ENCODE measurements around the gene CREB3L2. TPM values are rescaled to one million over a fixed set of nuclear protein-coding genes. Genes with fewer than 3 reads are reported as not detected.
"Not testable (repeated sequence)": the region's sequence is repeated elsewhere in the genome, so short reads cannot be mapped to it uniquely, and the experiment has no call there.

CREB3L2 gene
- polyA plus RNA-seq, 4 donors: 42.3 to 53.0 (median 49.4) TPM

DNA sequence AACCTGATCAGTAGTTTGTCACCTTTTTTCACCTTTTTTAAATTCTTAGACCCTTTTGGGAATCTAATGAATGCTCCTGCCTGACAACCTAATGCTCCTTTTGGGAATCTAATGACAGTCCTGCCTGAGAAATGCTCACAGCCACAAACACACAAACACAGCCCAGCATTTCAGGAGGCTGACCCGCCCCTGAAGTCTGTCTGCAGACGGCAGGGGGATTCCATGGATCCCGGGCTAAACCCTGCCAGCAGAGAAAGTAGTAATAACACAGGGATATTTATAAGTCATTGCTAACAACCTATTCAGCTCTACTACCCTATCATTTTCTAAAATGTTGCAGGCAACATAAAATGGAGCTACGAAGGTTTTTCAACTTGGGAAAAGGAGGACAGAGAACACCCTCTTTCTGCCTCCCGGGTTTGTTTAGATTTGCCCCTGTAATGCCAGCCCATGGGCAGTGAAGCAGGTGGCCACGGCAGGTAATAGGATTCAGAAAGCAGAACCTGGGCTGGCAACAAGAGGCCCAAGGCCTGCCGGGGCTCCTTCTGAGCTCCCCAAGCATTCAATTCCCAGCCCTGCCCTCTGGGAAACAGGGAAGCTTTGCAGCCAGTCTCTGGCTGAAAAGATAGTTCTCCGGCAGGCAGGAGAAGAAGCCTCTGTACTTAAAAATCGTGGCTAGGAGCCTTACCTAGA lies 65.2 kb downstream of the CREB3L2 start:
- no peak for DNase-seq (ENCODE audit: low read depth in 4 of 4, low spot score in 2 of 4)

DNA sequence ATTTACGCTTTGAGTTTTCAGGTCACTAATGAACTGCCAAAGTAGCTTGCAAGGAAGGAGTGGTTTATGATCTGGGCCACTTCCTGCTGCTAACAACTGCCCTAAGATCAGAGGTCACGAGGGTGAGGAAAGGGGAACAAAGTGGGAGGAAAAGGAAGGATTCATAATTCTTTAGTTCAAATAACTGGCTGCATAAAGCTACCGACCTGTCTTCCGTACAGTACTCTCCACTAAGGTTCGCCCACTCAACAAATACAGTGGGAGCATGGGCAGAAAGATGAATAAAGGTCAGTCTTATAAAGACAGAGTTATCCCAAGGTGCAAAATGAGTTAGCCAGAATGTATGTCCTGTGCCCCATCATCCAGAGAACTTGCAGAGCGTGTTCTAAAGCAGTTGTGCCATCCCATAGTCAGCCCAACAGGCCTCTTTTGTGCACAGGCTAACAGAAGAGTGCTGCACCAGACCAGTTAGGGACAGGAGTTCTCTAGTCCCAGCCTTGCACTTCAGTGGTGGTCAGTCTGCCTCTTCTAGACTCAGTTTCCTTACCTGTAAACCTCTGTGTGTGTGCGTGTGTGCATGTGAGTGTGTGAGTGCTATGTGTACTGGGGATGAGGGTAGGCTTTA lies 65.9 kb downstream of the CREB3L2 start:
- DNase-seq (ENCODE audit: low read depth in 4 of 4, low spot score in 2 of 4): no peak

DNA sequence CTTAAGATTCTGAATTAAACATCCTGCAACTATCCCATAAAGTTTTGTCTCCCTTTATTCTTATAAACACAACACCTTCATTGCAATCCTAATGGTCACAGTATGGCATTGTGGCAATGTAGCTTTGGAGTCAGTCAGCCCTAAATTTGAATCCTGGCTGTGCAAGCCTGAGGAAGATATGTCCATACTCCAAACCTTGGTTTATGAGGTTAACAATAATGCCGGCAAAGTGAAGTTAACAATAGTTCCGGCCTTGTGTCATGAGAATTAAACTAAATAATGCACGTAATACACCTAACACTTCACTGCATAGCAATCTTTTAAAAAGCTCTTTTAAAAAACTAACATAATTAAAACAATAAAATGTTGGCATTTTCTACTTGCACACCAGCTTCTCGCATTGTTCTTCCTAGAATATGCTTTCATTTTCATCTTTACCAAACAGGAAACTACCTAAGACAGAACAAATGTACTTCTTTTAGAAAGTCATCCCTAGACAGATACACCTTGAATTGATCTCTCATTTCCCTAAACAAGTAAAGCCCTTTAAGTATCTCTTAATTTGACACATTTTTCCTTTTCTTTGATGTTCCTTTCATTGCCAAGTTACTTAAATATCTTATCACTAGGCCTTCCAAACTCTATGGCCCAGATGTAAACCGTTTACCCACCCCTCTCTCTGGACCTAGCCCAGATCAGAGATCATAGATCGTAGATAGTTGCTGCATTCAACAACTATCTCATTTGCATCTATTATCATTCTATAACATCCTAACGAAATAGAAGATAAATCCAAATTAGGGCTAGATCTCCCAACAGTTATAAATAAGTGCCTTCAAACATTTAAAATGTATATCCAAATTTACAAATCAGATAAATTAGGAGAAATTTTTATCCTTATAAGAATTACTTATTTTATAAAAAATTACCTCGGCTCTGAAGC lies 66.7 kb downstream of the CREB3L2 start:
- DNase-seq (ENCODE audit: low read depth in 4 of 4, low spot score in 2 of 4): no peak

DNA sequence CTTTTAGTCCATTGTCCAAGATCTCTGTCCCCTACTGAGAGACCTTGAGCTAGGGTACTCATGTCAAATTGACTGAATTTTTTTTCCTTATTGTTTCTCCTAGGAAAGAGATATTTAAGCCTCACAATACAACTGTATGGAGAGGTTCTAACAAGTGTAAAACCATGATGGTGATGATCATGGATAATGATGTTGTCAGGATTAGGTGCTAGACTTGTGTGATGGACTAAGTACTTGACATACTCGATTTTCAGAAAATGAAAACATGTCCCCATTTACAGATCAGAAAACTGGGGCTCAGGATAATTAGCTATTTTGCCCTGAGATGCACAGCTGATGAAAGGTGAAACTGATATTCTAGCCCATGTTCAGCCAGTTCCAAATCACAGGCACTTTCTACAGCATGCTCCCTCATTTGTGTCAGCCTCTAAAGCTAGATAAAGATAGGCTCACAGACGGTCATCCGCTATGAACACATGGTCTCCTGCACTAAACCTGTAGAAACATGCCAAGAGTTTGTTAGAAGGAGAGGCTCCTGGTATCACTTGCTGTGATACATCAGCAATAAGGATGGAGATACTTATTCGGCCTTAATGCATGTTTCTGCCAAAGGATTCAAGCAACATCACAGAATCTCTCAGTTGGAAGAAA lies 67.6 kb downstream of the CREB3L2 start:
- DNase-seq (ENCODE audit: low read depth in 4 of 4, low spot score in 2 of 4): no peak

DNA sequence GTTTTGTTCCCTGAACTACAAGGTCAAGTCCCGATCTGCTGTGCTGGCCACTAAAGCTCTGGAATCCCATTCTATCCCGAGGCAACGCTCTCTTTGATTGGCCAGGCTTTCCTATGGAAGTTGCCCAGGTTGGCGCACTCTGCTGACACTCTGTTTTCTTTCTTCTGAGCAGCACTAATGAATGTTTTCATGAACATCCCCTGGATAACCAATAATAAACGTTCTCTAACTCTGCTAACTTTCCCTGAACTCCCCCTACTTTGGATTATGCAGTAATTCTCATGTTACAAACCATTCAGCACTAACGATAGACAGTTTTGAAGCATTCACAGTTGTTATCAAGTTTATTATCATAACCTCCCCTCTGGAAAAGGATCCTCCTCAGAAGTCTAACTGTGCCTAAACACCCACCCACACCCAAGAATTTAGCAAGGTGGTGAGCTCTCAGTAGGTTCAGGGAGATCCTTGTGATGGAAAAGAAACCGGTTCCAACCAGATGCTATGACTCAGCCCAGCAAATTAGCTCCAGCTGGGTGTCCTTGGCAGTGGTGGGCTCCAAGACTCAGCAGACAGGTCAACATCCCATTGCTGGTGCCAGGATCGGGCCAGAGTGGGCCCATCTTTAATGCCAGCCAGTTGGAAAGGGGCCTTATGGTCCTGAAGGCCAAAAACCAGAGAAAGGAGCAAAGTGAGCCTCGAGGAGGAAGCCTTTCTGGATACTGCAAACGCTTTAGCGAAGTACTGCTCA lies 68.4 kb downstream of the CREB3L2 start:
- DNase-seq (ENCODE audit: low read depth in 4 of 4, low spot score in 2 of 4): no peak

DNA sequence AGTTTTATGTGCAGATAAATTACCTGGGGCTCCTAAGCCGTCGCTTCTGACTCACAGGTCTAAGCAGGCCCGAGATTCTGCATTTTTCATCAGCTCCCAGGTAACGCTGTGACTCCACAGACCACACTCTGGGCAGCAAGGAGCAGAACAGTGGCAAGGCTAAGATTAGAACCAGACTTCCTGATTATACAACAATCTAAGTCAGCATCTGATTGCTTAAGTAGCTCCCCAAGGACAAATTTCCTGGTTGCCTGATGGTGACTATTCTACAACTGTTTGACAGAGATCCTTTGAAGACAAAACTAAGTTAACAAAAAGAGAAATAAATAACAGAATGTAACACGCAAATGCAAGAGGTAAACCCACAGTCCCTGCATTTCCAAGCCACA lies 69.0 kb downstream of the CREB3L2 start:
- no peak for DNase-seq (ENCODE audit: low read depth in 4 of 4, low spot score in 2 of 4)

DNA sequence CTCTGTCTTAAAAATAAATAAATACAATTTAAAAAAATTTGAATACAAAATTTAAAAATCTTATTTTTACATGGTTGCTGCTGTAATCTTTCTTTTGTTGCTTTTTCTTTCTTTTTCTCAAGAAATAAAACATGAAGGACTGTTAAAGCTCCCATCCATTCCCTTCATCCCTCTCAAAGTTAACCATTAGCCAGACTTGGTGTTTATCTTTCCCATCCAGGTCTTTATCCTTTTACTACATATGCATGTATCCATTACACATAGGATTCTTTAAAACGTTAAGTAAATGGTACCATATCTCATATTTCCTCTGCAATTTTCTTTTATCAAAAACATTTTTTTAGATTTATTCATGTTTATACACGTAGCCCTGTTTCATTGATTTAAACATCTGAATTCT lies 70.1 kb downstream of the CREB3L2 start:
- DNase-seq (ENCODE audit: low read depth in 4 of 4, low spot score in 2 of 4): no peak

DNA sequence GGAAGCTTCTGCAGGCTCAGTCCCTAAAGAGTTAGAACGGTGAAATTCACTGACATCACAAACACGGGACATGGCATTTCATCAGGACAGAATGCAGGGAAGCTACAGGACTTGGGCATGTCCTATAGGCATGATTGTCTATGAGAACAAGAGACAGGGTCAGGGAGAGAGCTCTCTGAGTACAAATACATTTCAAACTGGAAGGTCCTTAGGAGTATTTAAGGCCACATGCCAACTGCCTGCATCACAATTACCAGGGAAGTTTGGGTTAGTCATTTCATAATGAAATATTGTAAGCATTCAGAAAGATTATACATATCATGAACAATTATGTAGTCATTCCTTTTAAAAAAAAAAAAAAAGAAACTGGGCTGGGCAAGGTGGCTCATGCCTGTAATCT lies 71.3 kb downstream of the CREB3L2 start:
- no peak for DNase-seq (ENCODE audit: low read depth in 4 of 4, low spot score in 2 of 4)

DNA sequence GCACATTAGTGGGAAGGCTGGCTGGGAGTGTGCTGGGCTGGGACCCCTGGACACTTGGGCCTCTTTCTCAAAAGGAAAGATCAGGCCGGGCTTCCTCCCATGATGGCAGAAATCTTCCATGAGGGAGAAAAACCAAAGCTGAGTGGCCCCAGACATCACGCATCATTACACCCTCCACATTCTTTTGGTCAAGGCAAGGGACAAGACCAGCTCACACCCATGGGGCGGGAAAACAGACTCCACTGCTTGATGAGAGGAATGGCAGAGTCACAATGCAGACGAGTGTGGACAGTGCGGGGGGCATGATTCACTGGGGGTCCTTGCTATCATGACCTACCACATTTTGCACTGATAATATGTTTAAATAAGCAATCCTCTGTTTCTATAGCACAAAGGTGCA lies 73.3 kb downstream of the CREB3L2 start:
- no peak for DNase-seq (ENCODE audit: low read depth in 4 of 4, low spot score in 2 of 4)

DNA sequence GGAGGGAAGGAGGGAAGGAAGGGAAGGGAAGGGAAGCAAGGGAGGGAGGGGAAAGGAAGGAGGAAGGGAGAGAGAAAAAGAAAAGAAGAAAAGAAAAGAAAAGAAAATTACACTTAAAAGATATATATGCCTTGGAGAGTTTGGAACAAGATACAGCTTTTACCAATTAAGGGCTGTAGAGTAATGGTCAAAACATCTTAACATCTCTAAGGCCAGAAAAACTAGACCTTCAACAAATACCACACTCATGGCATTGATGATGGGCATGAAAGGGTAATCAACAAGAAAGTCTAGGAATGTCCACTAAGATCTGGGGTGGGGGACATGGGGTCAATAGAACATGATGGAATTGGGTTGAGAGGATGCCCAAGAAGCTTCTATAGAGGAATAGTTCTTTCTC lies 74.5 kb downstream of the CREB3L2 start:
- DNase-seq (ENCODE audit: low read depth in 4 of 4, low spot score in 2 of 4): no peak

DNA sequence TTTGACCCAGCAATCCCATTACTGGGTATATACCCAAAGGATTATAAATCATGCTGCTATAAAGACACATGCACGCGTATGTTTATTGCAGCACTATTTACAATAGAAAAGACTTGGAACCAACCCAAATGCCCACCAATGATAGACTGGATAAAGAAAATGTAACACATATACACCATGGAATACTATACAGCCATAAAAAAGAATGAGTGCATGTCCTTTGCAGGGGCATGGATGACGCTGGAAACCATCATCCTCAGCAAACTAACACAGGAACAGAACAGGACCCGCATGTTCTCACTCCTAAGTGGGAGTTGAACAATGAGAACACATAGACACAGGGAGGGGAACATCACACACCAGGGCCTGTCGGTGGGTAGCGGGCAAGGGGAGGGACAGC lies 75.7 kb downstream of the CREB3L2 start:
- not testable (repeated sequence) for DNase-seq (ENCODE audit: low read depth in 4 of 4, low spot score in 2 of 4)

DNA sequence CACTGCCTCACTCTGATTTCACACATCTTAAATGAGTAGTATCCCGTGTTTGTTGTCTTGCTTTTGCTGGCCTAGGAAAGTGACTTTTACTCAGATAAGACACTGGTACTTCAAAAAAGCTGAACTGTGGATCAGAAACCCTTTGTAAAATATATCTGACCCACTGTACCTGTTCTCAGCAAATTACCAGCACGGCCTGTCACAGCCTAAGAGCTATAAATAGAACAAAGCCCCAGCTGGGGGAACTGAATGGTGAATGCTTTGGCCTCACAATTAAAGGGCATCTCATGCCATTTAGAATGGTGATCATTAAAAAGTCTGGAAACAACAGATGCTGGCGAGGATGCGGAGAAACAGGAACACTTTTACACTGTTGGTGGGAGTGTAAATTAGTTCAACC lies 76.1 kb downstream of the CREB3L2 start:
- no peak for DNase-seq (ENCODE audit: low read depth in 4 of 4, low spot score in 2 of 4)

DNA sequence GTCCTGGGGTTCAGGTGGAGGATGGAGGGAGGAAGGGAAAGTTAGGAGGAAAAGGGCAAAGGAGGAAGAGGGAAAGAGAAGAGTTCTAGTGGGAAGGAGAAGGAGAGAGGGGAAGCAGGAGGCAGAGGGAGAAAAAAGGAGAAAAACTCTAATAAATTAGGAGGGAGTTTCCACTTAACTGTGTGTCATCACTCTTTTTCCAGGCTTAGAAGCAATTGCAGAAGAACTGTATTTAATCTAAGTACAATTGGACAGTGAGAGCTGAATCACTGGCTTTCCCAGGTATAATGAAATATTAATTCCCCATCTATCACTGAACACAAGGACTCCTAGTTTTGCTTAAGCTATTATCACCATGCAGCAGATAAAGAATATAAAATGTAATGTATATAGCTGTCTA lies 76.8 kb downstream of the CREB3L2 start:
- DNase-seq (ENCODE audit: low read depth in 4 of 4, low spot score in 2 of 4): no peak

DNA sequence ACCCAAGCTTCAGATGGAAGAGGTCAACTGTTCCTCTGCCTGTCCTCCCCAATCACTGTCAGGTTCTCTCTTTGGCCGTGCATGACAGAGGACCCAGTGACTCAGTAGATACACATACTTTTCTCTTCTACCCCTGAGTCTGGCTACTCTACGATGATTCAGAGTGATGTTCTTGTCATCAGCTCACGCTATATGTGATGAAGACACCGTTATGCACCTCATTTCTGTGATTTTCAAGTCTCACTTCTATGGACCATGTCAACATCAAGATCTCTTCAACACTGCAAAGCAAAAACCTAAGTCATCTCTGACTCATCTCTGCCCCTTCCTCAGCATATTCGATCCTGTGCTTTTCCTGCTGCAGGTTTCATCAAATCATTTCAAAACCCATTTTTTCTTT lies 78.5 kb downstream of the CREB3L2 start:
- no peak for DNase-seq (ENCODE audit: low read depth in 4 of 4, low spot score in 2 of 4)

DNA sequence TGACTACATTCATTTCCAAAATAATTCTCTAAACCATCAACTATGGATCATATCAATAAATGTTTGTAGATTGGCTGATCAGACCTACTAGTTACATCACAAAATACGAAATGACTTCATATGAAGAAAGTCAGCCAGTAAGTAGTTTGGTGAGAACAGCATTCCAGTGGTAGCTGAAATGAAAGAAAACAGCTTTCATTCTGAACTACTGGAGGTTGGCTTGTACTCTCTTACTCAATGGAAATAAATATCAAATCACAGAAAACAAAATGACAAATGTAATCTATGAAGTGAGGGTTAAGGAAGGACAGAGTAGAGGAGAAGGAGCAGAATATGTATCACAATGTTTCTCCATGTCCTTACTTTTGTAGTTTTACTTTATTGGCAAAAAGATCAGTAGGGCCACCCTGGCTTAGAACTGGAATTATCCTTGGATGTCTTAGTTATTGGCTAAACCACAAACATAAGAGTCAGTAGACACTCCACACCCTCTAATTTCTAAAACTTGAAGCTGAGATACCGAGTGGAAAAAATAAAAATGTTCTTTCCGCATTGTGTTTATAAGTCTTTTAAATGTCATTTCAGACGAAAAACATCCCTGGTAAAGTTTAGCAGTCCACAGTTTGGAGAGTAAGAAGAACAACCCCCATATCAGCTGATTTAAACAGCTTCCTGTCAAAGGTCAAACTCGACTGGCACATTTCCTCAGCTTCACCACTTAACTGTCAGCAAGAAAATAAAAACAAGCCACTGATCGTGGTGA lies 81.1 kb downstream of the CREB3L2 start:
- no peak for DNase-seq (ENCODE audit: low read depth in 4 of 4, low spot score in 2 of 4)

DNA sequence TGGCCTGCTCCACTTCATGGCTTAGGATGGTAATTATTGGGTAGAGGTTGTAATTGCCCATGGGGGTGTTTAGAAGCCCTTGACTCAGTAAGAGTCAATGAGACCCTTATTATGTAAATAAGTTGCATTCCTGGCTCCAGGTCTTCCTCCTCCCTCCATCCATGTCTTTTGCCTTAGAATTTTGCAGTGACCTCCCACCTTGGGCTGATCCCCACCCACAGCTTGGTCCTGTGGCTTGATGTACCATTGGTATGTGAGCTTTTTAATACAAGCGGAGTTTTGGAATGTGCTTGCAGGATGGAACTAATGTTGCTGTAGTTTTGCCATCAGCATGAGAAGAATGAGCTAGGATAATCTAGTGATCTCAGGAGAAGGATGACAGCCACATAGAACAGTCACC lies 81.9 kb downstream of the CREB3L2 start:
- no peak for DNase-seq (ENCODE audit: low read depth in 4 of 4, low spot score in 2 of 4)

DNA sequence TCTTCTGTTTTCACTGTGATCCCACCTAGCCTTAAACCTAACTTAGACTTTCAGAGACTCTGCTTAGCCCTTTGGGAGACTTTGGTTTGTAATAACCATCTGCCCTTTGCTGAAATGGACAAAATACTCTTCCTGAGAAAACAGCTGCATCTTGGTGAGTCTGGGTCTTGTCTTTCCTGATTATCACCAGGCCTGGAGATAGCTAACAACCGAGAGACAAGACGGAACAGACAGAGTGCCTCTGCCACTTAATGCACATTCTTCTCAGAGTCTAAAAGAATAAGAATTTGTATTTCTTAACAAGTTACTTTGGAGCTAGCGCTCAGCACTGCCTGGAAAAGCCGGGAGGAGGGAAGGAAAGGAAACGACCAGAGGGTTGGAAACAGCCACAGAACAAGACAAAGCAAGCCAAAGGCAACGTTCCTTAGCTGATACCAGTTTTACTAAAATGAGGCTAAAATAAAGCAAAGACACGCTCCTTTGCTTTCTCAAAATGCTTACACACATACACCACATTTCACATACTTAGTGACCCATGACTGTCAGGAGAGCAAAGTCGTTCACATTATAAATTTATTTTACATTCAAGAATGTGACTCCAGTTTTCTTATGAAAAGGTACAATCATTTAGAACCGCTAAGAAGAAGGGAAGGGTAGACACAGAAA lies 84.8 kb downstream of the CREB3L2 start:
- no peak for DNase-seq (ENCODE audit: low read depth in 4 of 4, low spot score in 2 of 4)

DNA sequence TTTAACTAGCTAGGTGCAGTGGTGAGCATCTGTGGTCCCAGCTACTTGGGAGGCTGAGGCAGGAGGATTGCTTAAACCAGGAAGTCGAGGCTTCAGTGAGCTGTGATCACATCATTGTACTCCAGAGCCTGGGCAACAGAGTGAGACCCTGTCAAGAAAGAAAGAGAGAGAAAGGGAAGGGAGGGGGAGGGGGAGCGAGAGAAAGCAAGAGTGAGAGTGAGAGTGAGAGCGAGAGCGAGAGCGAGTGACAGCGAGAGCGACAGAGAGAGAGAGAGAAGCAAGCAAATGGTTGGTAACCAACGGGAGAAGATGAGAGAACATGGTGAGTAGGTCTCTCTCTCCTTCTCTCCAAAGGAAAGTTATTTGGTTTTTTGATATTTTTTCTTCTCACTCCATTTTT lies 85.3 kb downstream of the CREB3L2 start:
- DNase-seq (ENCODE audit: low read depth in 4 of 4, low spot score in 2 of 4): no peak

DNA sequence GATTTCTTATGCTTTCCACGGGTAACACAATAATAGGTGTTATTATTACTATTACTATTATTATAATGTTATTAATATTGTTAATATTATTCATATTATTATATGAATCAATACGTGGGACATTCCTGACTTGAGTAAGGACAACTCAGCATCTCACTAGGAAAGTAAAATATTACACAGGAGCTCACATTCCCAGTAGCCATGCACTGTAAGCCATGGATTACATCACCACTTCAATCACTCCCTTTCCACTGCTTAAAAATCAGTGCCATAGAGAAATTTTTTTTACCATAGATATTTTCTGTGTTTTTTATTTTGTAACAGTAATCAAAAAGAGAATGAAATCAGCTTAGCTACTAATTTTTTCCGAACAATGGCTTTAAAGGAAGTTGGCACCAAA lies 86.6 kb downstream of the CREB3L2 start:
- no peak for DNase-seq (ENCODE audit: low read depth in 4 of 4, low spot score in 2 of 4)
